ENCODE data around the gene CYP51A1. TPM values are rescaled to one million over a fixed set of nuclear protein-coding genes. Genes with fewer than 3 reads are reported as not detected.
"Not testable (repeated sequence)": the region's sequence is repeated elsewhere in the genome, so short reads cannot be mapped to it uniquely, and the experiment has no call there.

Gene CYP51A1
- 99.5 and 110 TPM in 2 replicates for total RNA-seq (2014; rRNA removed; shearing (Covaris generic))

- peaks cover 3% of the 10 kb centered on the region; the same call in 1 of the 2 replicates for H3K36me3 ChIP-seq (replicated peaks; ENCODE audit: control insufficient read depth, insufficient read depth, low read length)
- H3K27me3 ChIP-seq (ENCODE audit: control insufficient read depth, insufficient read depth, low read length) = no peaks in the 10 kb centered on the region
- H3K4me3 ChIP-seq (ENCODE audit: insufficient read depth, low read depth, low read length) = peak within 1 kb of the TSS; percentile 88
- DNase-seq = peak; percentile 93
Observed at GRCh38 chr7:92134271-92135051, at the start of gene CYP51A1. TSS of gene CYP51A1 (minus strand) at chr7:92134477. CDS start at chr7:92134364, 113 bp downstream.

DNA sequence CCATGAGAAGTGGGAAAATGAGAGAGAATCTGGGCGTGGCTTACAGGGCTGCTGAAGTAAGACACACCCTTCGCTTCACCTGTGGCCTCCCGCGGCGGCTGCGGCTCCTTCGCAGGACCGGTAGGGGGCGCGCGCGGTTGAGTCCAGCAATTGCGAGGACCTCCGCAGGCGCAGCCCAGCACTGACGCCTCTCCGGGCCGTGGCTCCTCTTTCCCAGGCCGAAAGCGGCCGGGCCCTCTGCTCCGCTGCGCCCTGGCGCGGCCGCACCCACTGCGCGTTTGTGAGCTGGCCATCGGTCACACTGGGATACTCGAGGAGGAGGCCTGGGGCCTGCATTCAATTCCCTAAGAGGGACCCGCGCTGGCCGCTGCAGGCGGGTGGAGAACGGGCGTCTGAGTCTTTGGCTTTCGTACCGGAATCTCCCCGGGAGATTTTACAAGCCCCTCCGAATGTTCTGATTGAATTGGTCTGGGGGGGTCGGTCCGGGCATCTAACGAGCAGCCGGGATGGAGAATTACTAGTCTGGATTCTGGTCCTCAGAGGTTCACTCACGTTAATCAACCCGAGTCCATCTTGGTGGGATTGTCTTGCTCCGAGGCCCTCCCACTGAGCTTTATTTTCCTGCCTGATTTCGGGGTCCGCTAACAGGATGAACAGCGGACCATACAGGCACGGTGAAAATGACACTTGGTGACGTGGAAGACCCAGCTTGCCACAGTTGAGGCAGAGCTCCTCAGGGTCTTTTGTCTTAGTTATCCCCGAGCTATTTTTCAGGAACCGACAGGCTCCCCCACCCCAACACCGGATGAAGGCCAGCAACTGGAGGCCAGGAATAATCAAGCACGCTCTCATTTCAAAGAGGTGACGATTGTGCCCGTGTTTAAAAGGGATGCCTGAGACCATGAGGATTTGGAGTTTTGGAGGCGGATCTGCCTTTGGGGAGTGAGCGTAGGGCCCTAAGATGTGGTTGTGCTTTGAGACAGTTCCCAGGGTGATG, 44.9 kb upstream of the CYP51A1 start, which contains the start of gene LRRD1:
Gene LRRD1, minus strand, starts transcription at position 215 of the 997 bp plus-strand sequence. CDS start 13,940 bp downstream, outside the sequence.
- Histone ChIP-seq H3K4me3 (ENCODE audit: insufficient read depth, low read depth, low read length) (peak within 1 kb of the TSS; percentile 49), H3K36me3 (replicated peaks; ENCODE audit: control insufficient read depth, insufficient read depth, low read length) (no peaks in the 10 kb centered on the region)

GRCh38 chr7:92177362-92177761, 43.1 kb upstream of the CYP51A1 start:
- H3K27me3 ChIP-seq (ENCODE audit: control insufficient read depth, insufficient read depth, low read length) = no peaks in the 10 kb centered on the region; the same call in 1 of the 2 replicates
- H3K4me3 ChIP-seq (ENCODE audit: insufficient read depth, low read depth, low read length) = no peak overlapping the region
- H3K36me3 ChIP-seq (replicated peaks; ENCODE audit: control insufficient read depth, insufficient read depth, low read length) = no peaks in the 10 kb centered on the region
- DNase-seq = no peak

More for the DNA sequence above, 44.9 kb upstream of the CYP51A1 start, which contains the start of gene LRRD1:
- peak; percentile 90 for DNase-seq
- H3K27me3 ChIP-seq (ENCODE audit: control insufficient read depth, insufficient read depth, low read length) = no peaks in the 10 kb centered on the region; the same call in 1 of the 2 replicates

DNA sequence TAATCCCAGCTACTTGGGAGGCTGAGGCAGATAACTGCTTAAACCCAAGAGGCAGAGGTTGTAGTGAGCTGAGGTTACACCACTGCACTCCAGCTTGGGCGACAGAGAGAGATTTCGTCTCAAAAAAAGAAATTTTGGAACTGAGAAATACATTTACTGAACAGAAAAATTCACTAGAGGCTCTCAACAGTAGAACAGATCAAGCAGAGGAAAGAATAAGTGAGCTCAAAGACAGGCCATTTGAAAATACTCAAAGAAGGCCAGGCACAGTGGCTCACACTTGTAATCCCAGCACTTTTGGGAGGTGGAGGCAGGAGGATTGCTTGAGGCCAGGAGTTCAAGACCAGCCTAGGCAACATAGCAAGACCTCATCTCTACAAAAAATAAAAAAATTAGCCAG, 35.3 kb upstream of the CYP51A1 start:
- H3K27me3 ChIP-seq (ENCODE audit: control insufficient read depth, insufficient read depth, low read length); DNase-seq; H3K4me3 ChIP-seq (ENCODE audit: insufficient read depth, low read depth, low read length); H3K36me3 ChIP-seq (replicated peaks; ENCODE audit: control insufficient read depth, insufficient read depth, low read length): not testable (repeated sequence)

GRCh38 chr7:92161271-92161670, 27.0 kb upstream of the CYP51A1 start:
- Histone ChIP-seq H3K27me3 (ENCODE audit: control insufficient read depth, insufficient read depth, low read length) (no peaks in the 10 kb centered on the region), H3K4me3 (ENCODE audit: insufficient read depth, low read depth, low read length) (no peak overlapping the region), H3K36me3 (replicated peaks; ENCODE audit: control insufficient read depth, insufficient read depth, low read length) (no peaks in the 10 kb centered on the region)
- no peak for DNase-seq

DNA sequence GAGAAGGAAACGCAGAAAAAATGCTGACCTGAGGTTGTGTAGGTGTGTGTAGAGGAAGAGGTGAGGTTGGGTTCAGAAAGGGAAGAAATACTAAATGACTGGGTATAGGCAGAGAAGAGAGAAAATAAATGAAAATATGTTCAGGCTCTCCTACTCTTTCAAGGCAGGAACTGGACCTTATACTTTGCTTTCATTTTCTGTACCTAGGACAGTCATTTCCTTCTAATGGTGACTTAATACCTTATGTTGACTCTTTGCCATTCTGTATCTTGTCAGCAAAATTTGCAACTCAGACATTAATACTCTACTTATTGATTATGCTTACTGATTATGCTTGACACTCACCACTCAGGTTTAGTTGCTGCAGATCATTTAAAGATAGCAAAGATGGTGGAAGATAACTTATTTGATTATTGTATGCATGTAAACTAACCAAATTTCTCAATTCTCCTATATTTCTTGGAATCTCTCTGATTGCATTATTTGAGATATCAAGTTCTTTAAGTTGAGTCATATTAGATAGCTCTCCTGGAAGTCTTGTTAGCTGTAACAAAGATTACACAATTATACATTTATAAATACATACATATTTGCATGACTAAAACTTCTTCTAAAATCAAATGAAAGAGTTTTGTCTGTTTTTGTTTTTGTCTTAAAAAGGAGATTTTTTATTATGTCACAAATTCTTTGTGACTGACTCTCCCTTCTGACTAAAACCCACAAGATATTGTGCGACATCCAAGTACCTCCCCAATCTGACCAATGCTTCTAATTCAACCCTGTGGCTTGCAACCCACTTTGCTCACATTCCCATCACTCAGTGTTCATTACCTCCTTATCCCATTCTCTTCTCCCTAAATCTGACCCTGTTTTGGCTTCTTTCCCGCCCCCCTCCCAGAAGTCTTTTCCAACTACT, 24.6 kb upstream of the CYP51A1 start:
- H3K4me3 ChIP-seq (ENCODE audit: insufficient read depth, low read depth, low read length) = no peak overlapping the region
- no peaks in the 10 kb centered on the region for H3K36me3 ChIP-seq (replicated peaks; ENCODE audit: control insufficient read depth, insufficient read depth, low read length)
- no peak for DNase-seq
- no peaks in the 10 kb centered on the region for H3K27me3 ChIP-seq (ENCODE audit: control insufficient read depth, insufficient read depth, low read length)

GRCh38 chr7:92156990-92157389, 22.7 kb upstream of the CYP51A1 start:
- no peaks in the 10 kb centered on the region for H3K36me3 ChIP-seq (replicated peaks; ENCODE audit: control insufficient read depth, insufficient read depth, low read length)
- no peak overlapping the region for H3K4me3 ChIP-seq (ENCODE audit: insufficient read depth, low read depth, low read length)
- no peak for DNase-seq
- no peaks in the 10 kb centered on the region for H3K27me3 ChIP-seq (ENCODE audit: control insufficient read depth, insufficient read depth, low read length)

- Histone ChIP-seq H3K36me3 (replicated peaks; ENCODE audit: control insufficient read depth, insufficient read depth, low read length) (no peaks in the 10 kb centered on the region), H3K27me3 (ENCODE audit: control insufficient read depth, insufficient read depth, low read length) (no peaks in the 10 kb centered on the region), H3K4me3 (ENCODE audit: insufficient read depth, low read depth, low read length) (no peak overlapping the region)
- DNase-seq = no peak
Observed at GRCh38 chr7:92155108-92155739, 20.9 kb upstream of the CYP51A1 start.

- Histone ChIP-seq H3K36me3 (replicated peaks; ENCODE audit: control insufficient read depth, insufficient read depth, low read length) (no peaks in the 10 kb centered on the region), H3K4me3 (ENCODE audit: insufficient read depth, low read depth, low read length) (no peak overlapping the region), H3K27me3 (ENCODE audit: control insufficient read depth, insufficient read depth, low read length) (no peaks in the 10 kb centered on the region)
- DNase-seq = no peak
Observed at GRCh38 chr7:92150450-92151017, 16.3 kb upstream of the CYP51A1 start.

DNA sequence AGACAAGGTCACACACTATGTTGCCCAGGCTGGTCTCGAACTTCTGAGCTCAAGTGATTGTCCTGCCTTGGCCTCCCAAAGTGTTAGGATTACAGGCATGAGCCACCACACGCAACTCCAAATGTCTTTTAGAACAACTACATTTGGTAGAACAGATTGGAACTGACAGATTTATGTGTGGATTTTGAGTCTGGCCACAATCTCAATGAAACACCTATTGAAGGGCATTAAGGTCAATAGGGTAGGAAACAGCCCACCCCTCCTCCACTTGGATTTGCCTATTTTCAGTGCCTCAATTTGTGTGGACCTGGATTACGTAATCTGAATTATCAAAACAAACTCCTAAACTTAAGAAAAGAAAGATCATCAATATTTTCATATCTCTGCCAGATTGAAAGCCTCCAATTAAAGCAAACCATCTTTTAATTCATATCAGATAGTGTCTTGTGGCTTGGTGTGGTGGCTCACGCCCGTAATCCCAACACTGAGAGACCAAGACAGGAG, 15.5 kb upstream of the CYP51A1 start:
- Histone ChIP-seq H3K36me3 (replicated peaks; ENCODE audit: control insufficient read depth, insufficient read depth, low read length) (no peaks in the 10 kb centered on the region), H3K4me3 (ENCODE audit: insufficient read depth, low read depth, low read length) (no peak overlapping the region), H3K27me3 (ENCODE audit: control insufficient read depth, insufficient read depth, low read length) (no peaks in the 10 kb centered on the region)
- DNase-seq = no peak

DNA sequence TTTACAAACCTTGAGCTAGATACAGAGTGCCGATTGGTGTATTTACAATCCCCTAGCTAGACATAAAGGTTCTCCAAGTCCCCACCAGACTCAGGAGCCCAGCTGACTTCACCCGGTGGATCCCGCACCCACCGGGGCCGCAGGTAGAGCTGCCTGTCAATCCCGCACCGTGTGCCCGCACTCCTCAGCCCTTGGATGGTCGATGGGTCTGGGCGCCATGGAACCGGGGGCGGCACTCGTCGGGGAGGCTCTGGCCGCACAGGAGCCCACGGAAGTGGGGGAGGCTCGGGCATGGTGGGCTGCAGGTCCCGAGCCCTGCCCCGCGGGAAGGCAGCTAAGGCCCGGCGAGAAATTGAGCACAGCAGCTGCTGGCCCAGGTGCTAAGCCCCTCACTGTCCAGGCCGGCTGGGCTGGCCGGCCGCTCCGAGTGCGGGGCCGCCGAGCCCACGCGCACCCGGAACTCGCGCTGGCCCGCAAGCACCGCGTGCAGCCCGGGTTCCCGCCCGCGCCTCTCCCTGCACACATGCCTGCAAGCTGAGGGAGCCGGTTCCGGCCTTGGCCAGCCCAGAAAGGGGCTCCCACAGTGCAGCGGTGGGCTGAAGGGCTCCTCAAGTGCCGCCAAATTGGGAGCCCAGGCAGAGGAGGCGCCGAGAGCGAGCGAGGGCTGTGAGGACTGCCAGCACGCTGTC, 9.1 kb upstream of the CYP51A1 start:
- not testable (repeated sequence) for H3K4me3 ChIP-seq (ENCODE audit: insufficient read depth, low read depth, low read length); DNase-seq; H3K36me3 ChIP-seq (replicated peaks; ENCODE audit: control insufficient read depth, insufficient read depth, low read length); H3K27me3 ChIP-seq (ENCODE audit: control insufficient read depth, insufficient read depth, low read length)

DNA sequence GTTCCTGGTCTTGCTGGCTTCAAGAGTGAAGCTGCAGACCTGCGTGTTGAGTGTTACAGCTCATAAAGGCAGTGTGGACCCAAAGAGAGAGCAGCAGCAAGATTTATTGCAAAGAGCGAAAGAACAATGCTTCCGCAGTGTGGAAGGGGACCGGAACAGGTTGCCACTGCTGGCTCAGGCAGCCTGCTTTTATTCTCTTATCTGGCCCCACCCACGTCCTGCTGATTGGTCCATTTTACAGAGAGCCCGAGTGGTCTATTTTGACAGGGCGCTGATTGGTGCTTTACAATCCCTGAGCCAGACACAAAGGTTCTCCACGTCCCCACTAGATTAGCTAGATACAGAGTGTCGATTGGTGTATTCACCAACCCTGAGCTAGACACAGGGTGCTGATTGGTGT, 8.5 kb upstream of the CYP51A1 start:
- H3K4me3 ChIP-seq (ENCODE audit: insufficient read depth, low read depth, low read length); DNase-seq; H3K36me3 ChIP-seq (replicated peaks; ENCODE audit: control insufficient read depth, insufficient read depth, low read length); H3K27me3 ChIP-seq (ENCODE audit: control insufficient read depth, insufficient read depth, low read length): not testable (repeated sequence)

Data from H7 (cell line).